Articular chondrocyte of knee joint (primary cell): ENCODE data around the gene UGT1A4. TPM values are rescaled to one million over a fixed set of nuclear protein-coding genes. Genes with fewer than 3 reads are reported as not detected.

ENCODE experiments used
- total RNA-seq: library from RNA; depleted of rRNA; stranded (reverse); fragments of >200 nt; gene quantifications from 2 replicates; pipeline ENCODE4 v1.2.3, GENCODE V29; 2012

Gene UGT1A4
- not detected in 2 replicates for total RNA-seq

DNA sequence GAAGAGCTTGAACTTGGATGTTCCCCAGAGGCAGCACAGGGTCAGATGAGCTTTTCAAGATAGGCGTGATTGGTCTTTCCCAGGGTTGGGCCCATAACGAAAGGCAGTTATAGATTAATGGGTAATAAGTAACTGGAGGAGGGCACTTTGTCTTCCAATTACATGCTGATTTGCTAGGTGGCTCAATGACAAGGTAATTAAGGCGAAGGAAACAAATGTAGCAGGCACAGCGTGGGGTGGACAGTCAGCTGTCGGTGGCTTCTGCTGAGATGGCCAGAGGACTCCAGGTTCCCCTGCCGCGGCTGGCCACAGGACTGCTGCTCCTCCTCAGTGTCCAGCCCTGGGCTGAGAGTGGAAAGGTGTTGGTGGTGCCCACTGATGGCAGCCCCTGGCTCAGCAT lies at the start of gene UGT1A4:
TSS of gene UGT1A4 (plus strand) at position 185 of the 400 bp plus-strand sequence. CDS start at position 270, 85 bp downstream.

DNA sequence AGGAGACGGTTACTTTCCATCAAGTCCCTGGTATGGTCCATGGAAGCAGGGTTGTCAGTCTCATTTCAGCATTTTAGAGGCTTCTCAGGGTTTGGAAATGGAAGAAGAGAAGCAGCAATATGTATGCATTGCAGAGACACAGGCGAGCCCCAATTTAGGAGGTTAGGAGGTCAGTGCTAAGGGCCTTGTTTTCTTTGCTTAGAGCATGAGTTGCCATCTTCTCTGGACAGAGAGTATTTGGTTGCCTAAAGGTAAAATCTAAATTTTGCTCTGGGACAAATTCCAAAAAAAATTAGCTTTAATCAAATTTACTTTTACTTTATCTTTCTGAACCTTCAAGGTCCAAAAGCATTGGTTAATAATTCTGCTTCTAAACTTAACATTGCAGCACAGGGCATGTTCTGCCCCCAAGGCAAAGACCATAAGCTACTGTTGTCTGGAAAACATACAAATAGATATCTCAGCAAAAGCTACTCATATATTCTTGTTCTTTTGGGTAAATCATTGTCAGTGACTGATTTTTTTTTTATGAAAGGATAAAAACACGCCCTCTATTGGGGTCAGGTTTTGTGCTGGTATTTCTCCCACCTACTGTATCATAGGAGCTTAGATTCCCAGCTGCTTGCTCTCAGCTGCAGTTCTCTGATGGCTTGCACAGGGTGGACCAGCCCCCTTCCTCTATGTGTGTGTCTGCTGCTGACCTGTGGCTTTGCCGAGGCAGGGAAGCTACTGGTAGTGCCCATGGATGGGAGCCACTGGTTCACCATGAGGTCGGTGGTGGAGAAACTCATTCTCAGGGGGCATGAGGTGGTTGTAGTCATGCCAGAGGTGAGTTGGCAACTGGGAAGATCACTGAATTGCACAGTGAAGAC lies 47.0 kb upstream of the UGT1A4 start, which contains the start of gene UGT1A9:
TSS of gene UGT1A9 (plus strand) at position 609 of the 872 bp plus-strand sequence. CDS start at position 646, 37 bp downstream.

GRCh38 chr2:233681521-233682099 lies 36.9 kb upstream of the UGT1A4 start, which contains the start of gene UGT1A7:
UGT1A7 (plus strand) TSS chr2:233681901; CDS start chr2:233681938, 37 bp downstream.

GRCh38 chr2:233692648-233693047 lies 25.9 kb upstream of the UGT1A4 start, which contains the start of gene UGT1A6:
UGT1A6 (plus strand) TSS chr2:233692890; CDS start chr2:233693005, 115 bp downstream.

DNA sequence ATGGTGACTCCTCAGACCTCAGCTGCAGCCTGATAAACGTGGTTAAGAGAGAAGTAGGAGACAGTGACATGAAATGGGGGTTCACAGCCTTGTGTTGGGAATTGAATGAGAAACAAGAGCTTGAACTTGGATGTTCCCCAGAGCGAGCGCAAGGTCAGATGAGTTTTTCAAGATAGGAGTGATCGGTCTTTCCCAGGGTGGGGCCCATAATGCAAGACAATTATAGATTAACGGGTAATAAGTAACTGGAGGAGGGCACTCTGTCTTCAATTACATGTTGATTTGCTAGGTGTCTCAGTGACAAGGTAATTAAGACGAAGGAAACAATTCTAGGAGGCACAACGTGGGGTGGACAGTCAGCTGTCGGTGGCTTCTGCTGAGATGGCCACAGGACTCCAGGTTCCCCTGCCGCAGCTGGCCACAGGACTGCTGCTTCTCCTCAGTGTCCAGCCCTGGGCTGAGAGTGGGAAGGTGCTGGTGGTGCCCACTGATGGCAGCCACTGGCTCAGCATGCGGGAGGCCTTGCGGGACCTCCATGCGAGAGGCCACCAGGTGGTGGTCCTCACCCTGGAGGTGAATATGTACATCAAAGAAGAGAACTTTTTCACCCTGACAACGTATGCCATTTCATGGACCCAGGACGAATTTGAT lies 5.8 kb upstream of the UGT1A4 start, which contains the start of gene UGT1A5:
TSS of gene UGT1A5 (plus strand) at position 297 of the 651 bp plus-strand sequence. CDS start at position 382, 85 bp downstream.

GRCh38 chr2:233728723-233729301 lies 10.3 kb downstream of the UGT1A4 start, which contains the start of gene UGT1A3:
UGT1A3 (plus strand) TSS chr2:233729042; CDS start chr2:233729127, 85 bp downstream.

GRCh38 chr2:233760043-233760442 lies 41.5 kb downstream of the UGT1A4 start, which contains the start of gene UGT1A1:
UGT1A1 (plus strand) TSS chr2:233760270; CDS start chr2:233760288, 18 bp downstream.

GRCh38 chr2:233778030-233778429 lies 59.5 kb downstream of the UGT1A4 start, which contains the start of gene MROH2A:
MROH2A (plus strand) TSS chr2:233778330; CDS start chr2:233779359, 1,029 bp downstream.

Other genes with a start within 250 kb of the UGT1A4 start
- 46.6 and 48.2 TPM in 2 replicates for gene USP40, start 152.0 kb upstream of the UGT1A4 start, total RNA-seq
- gene UGT1A8, start 101.1 kb upstream of the UGT1A4 start, total RNA-seq, result not detected in 2 replicates
- not detected in 2 replicates for gene UGT1A10, start 82.3 kb upstream of the UGT1A4 start, total RNA-seq
- gene UGT1A9, start 46.8 kb upstream of the UGT1A4 start, total RNA-seq, result not detected in 2 replicates
- gene UGT1A7, start 36.8 kb upstream of the UGT1A4 start, total RNA-seq, result not detected in 2 replicates
- gene UGT1A6, start 25.8 kb upstream of the UGT1A4 start, total RNA-seq, result not detected in 2 replicates
- not detected in 2 replicates for gene UGT1A5, start 5.8 kb upstream of the UGT1A4 start, total RNA-seq
- gene UGT1A3, start 10.3 kb downstream of the UGT1A4 start, total RNA-seq, result not detected in 2 replicates
- gene UGT1A1, start 41.5 kb downstream of the UGT1A4 start, total RNA-seq, result not detected in 2 replicates
- not detected in 2 replicates for gene MROH2A, start 59.6 kb downstream of the UGT1A4 start, total RNA-seq
- gene HJURP, start 135.8 kb downstream of the UGT1A4 start, total RNA-seq, result 9.7 and 18.8 TPM in 2 replicates
- 0.76 TPM in 1 of 2 replicates, not detected in the other for gene TRPM8, start 198.6 kb downstream of the UGT1A4 start, total RNA-seq